ENCODE data around the gene ESRRB.
"Not testable (repeated sequence)": the region's sequence is repeated elsewhere in the genome, so short reads cannot be mapped to it uniquely, and the experiment has no call there.

Gene ESRRB

DNA sequence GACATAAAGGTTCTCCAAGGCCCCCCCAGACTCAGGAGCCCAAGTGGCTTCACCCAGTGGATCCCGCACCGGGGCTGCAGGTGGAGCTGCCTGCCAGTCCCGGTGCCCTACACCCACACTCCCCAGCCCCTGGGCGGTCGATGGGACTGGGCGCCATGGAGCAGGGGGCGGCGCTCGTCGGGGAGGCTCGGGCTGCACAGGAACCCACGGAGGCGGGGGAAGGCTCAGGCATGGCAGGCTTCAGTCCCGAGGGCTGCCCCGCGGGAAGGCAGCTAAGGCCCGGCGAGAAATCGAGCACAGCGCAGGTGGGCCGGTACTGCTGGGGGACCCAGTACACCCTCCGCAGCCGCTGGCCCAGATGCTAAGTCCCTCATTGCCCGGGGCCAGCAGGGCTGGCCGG is 160.7 kb downstream of the ESRRB start:
- not testable (repeated sequence) for H3K4me3 Mint-ChIP-seq; H3K36me3 Mint-ChIP-seq (ENCODE audit: low read depth); H3K4me1 Mint-ChIP-seq; DNase-seq; H3K27me3 Mint-ChIP-seq; H3K27ac Mint-ChIP-seq; H3K9me3 Mint-ChIP-seq; ATAC-seq

DNA sequence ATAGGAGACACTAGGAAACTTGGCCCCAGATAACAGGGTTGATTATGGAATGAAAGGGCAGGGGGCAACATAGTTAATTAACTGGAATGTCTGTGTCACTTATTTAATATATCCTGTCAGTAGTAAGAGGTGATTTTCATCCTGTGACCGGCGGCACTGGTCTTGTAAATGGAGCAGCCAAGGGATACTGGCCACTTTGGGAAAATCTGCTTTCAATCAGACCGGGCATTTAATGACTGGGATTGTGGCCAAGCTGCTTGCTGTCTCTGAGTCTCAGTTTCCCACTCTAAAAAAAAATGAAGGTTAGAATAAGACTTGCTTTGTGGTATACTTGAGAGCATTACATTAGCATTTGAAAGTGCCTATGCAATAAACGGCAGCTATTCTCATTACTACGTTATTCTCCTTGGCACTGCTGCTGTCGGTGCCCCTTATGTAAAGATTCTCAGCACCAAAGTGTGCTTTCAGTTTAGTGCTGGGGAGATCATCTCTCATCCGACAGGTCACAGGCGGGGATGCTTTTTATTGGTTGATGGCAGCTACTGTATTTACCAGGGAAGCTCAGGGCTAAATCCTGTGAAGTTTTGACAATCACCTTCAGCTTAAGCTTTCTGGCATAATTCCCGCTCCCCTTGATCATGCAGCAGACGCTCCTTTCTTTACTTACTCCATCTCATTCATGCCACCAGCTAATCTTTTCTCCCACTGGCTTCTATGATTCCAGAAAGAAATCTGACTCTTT is 162.1 kb downstream of the ESRRB start:
- Mint-ChIP-seq H3K36me3 (ENCODE audit: low read depth) (no peaks in the 10 kb centered on the region), H3K4me3 (no peak overlapping the region), H3K27ac (no peak overlapping the region), H3K9me3 (no peaks in the 10 kb centered on the region), H3K4me1 (no peaks in the 10 kb centered on the region), H3K27me3 (peaks cover 14% of the 10 kb centered on the region)
- ATAC-seq (no peak), DNase-seq (no peak)

DNA sequence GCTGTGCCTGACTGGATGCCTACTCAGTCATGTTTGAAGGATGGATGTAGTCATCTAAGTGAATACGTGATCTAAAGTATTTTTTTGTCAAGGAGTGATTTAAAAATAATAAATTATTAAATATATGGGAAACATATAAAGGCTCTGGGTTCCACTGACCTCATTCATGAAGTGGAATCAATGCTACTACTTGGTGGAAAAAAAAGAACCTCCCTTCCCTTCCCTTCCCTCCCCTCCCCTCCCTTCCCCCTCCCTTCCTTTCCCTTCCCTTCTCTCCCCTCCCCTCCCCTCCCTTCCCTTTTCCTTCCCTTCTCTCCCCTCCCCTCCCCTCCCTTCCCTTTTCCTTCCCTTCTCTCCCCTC is 162.7 kb downstream of the ESRRB start:
- ATAC-seq (no peak), DNase-seq (no peak)
- Mint-ChIP-seq H3K36me3 (ENCODE audit: low read depth) (no peaks in the 10 kb centered on the region), H3K4me1 (no peaks in the 10 kb centered on the region), H3K27ac (no peak overlapping the region), H3K9me3 (no peaks in the 10 kb centered on the region), H3K27me3 (peaks cover 15% of the 10 kb centered on the region), H3K4me3 (no peak overlapping the region)

DNA sequence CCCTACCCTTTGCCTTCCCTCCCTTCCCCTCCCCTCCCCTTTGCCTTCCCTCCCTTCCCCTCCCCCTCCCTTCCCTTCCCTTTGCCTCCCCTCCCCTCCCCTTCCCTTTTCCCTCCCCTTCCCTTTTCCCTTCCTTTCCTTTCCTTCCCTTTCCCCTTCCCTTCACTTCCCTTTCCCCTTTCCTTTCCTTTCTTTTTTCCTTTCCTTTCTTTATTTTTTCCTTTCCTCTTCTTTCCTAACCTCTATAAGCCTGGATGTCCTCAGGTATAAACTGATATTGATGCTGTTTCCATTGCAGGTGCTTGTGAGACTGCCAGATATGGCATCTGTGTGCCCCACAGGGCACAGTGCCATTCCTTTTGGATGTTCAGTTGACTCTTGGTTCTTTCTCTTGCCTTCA is 163.2 kb downstream of the ESRRB start:
- H3K4me1 Mint-ChIP-seq = no peaks in the 10 kb centered on the region
- no peaks in the 10 kb centered on the region for H3K9me3 Mint-ChIP-seq
- peaks cover 18% of the 10 kb centered on the region for H3K27me3 Mint-ChIP-seq
- no peak for ATAC-seq
- H3K36me3 Mint-ChIP-seq (ENCODE audit: low read depth) = no peaks in the 10 kb centered on the region
- DNase-seq = no peak
- H3K27ac Mint-ChIP-seq = no peak overlapping the region
- no peak overlapping the region for H3K4me3 Mint-ChIP-seq

DNA sequence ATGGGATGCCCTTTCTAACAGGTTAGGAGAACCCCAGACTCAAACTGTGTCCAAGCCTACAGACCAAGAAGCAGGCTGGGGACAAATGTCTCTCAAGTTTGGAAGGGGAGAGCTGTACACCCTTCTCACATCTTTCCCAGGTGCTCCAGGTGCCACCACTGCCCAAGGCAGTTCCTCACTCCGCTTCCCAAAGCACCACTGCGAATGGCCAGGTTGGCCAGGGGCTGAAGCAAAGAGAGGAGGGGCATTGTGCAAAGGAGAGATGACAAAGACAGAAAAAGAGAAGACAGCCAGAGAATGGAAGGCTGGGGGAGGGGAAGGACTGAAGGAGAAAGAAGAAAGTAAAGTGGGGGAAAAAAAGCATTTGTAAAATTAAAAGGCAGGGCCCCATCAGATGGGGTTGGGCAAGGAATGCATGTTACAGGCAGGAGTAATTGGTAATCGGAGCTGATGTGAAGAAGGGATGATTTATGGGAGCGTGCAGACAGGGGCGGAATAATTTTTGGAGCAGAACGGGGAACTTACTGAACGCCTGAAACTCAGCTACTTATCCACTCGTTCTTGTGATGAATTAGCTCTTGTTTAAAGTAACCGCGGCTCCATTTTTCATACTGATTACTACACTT is 165.8 kb downstream of the ESRRB start:
- no peaks in the 10 kb centered on the region for H3K36me3 Mint-ChIP-seq (ENCODE audit: low read depth)
- DNase-seq (no peak), ATAC-seq (no peak)
- no peak overlapping the region for H3K4me3 Mint-ChIP-seq
- H3K27me3 Mint-ChIP-seq = peaks cover 18% of the 10 kb centered on the region
- H3K4me1 Mint-ChIP-seq = no peaks in the 10 kb centered on the region
- H3K27ac Mint-ChIP-seq = no peak overlapping the region
- H3K9me3 Mint-ChIP-seq = no peaks in the 10 kb centered on the region

DNA sequence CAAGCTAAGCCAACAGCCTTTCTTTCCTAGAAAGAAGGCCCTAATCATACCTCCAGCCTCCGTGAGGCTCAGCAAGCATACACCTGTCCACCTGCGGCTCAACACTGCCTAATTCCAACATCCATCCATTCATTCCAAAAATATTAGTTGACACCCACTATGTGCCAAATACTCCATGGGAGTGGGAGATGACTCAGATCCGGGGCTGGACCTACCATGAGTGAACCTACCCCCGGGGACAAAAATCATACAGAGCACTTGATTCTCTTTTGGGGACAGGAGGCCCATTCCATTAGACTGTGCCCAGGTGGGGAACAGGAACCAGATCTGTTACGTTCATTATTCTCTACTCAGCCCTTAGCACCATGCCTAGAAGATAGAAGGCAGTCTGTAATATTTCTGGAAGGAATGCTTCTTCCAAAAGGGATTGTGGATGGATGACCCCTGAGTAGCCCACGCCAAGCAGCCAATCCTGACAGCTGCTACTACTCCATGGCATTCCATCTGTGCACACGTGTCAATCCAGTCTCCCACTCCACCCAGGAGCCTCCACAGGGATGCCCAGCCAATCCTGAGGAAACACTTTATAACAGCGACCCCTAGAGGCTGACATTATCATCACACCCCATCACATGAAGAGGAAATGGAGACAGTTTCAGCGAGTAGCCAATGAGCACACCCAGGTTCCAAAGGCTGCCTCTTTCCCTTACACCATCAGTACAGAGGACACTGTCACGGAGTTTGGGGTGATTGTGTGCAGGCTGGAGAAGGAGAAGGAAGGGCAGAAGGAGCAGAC is 170.7 kb downstream of the ESRRB start:
- no peak overlapping the region for H3K4me3 Mint-ChIP-seq
- ATAC-seq = no peak
- H3K27ac Mint-ChIP-seq = no peak overlapping the region
- no peaks in the 10 kb centered on the region for H3K9me3 Mint-ChIP-seq
- no peaks in the 10 kb centered on the region for H3K36me3 Mint-ChIP-seq (ENCODE audit: low read depth)
- no peaks in the 10 kb centered on the region for H3K4me1 Mint-ChIP-seq
- H3K27me3 Mint-ChIP-seq = peaks cover 10% of the 10 kb centered on the region
- peak; percentile 4 for DNase-seq

DNA sequence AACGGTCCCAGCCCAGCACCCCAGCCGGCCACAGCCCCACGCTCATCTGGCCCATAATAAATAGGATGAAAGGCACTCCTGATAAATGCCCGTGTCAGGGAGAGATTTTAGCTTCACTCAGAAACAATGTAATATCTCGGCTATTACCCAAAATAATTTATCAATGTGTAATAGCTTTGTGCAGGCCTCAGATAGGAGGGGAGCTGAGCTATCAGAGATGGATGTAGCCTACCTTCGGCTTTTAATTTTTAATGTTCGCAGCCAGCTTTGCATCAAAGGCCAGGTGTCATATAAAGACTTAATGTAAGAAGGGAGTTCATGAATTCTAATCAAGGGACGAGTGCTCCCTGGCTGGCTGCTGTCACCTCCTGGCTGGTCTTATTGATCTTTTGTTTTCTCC is 171.9 kb downstream of the ESRRB start:
- Mint-ChIP-seq H3K4me3 (no peak overlapping the region), H3K36me3 (ENCODE audit: low read depth) (no peaks in the 10 kb centered on the region), H3K4me1 (no peaks in the 10 kb centered on the region), H3K27ac (no peak overlapping the region), H3K27me3 (peaks cover 9% of the 10 kb centered on the region), H3K9me3 (no peaks in the 10 kb centered on the region)
- ATAC-seq (no peak), DNase-seq (no peak)

DNA sequence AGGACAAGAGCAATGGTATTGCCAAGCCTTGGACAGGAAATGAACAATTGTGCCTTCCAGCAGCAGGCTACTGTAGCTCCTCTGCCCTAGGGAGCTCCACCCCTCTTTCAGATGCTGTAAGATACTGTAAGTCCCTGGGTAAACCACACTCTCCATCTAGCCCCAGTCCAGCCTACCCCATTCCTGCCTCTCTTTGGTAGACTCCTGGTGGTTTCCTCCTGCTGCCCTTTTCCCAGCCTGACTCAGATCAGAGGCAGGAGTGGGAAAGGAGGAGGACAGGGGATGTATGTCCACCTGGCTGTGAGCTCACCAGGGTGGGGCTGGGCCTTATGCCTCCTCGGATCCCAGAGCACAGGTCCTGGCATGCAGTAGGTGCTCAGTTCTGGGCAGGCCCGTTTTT is 174.6 kb downstream of the ESRRB start:
- ATAC-seq = no peak
- Mint-ChIP-seq H3K9me3 (no peaks in the 10 kb centered on the region), H3K4me1 (no peaks in the 10 kb centered on the region), H3K27me3 (peaks cover 6% of the 10 kb centered on the region), H3K36me3 (ENCODE audit: low read depth) (no peaks in the 10 kb centered on the region), H3K27ac (no peak overlapping the region), H3K4me3 (no peak overlapping the region)
- no peak for DNase-seq

DNA sequence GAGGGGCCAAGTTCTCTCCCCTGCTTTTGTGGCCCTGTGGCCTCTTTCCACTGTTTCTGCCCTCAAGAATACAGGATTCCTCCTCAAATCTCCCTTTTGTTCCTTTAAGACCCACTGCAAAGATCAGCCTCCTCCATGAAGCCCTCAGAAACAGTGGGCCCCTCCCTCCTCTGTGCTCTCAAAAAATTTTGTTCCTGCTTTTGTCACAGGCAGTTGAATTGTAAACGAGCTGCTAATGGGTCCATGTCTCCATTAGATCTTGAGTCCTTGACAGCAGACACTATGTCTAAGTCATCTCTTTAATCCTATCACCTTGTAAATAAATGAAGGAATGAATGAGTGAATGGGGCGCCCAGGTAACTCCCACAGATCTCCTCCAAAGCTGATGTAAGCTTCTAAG is 175.2 kb downstream of the ESRRB start:
- Mint-ChIP-seq H3K4me1 (no peaks in the 10 kb centered on the region), H3K9me3 (no peaks in the 10 kb centered on the region), H3K36me3 (ENCODE audit: low read depth) (no peaks in the 10 kb centered on the region), H3K27me3 (peaks cover 6% of the 10 kb centered on the region), H3K4me3 (no peak overlapping the region), H3K27ac (no peak overlapping the region)
- no peak for ATAC-seq
- DNase-seq = no peak

Data from activated naive CD8-positive, alpha-beta T cell treated with anti-CD3 and anti-CD28 coated beads, Interleukin-2, amount 50 U/mL, for 24 hours (primary cell).